Thyroid gland (tissue), 4 donors: Measurements from ENCODE around the gene KTN1. TPM values are rescaled to one million over a fixed set of nuclear protein-coding genes. Genes with fewer than 3 reads are reported as not detected.

Experiments used
- DNase-seq, 2 donors: peaks; one replicate each; pipeline ENCODE4 v3.0.0-alpha.2; 2019
- H3K27ac ChIP-seq, 3 donors: fragments of 200-600 bp; sonication (generic); 1 replicate in 2 of 3; 2 replicates in 1 of 3; pipeline ENCODE4 v1.5.1; 2016 to 2019; ENCODE audit warnings: mild to moderate bottlenecking in 1 of 3, moderate library complexity in 1 of 3
- H3K27me3 ChIP-seq: fragments of 200-600 bp; sonication (generic); one replicate; pipeline ENCODE4 v1.5.1; 2019
- H3K36me3 ChIP-seq, 2 donors: fragments of 200-600 bp; sonication (generic); one replicate each; pipeline ENCODE4 v1.5.1; 2016 to 2019
- H3K4me1 ChIP-seq, 2 donors: fragments of 200-600 bp; sonication (generic); one replicate each; pipeline ENCODE4 v1.5.1; 2017 to 2019
- H3K4me3 ChIP-seq, 3 donors: fragments of 200-600 bp; sonication (generic); replicated peaks in 1 of 3; 1 replicate in 2 of 3; 2 replicates in 1 of 3; pipeline ENCODE4 v1.5.1; 2016; ENCODE audit warnings: mild to moderate bottlenecking in 1 of 3
- H3K9me3 ChIP-seq: fragments of 200-600 bp; sonication (generic); one replicate; pipeline ENCODE4 v1.5.1; 2017
- CTCF ChIP-seq, 6 experiments: fragments of 200-600 bp in 3 of 6; fragments of 450-650 bp in 3 of 6; sonication (generic) in 3 of 6; IDR thresholded peaks; one replicate each; pipeline ENCODE4 v1.5.1; 2016 to 2019; ENCODE audit warnings: antibody characterized with exemption in 6 of 6, mild to moderate bottlenecking in 2 of 6, inconsistent platforms in 1 of 6, moderate library complexity in 1 of 6
- POLR2A ChIP-seq, 2 donors: fragments of 450-650 bp; IDR thresholded peaks; one replicate each; pipeline ENCODE4 v1.6.1; 2017; ENCODE audit warnings: antibody characterized with exemption in 2 of 2, mild to moderate bottlenecking in 2 of 2, moderate library complexity in 1 of 2
- WGBS, 2 donors: methylation state at CpG; one replicate each; pipeline ENCODE4 v1.1.5; 2017; 5-methylcytosine and 5-hydroxymethylcytosine counted together
- intact Hi-C: fragments of 100-400 bp; cut with DNase I; formaldehyde crosslinking; loops from one replicate; pipeline ENCODE4 v1.15.1; 2023
- total RNA-seq, 4 donors: library from RNA; depleted of rRNA; stranded (reverse); fragments of >200 nt; gene quantifications; one replicate each; pipeline ENCODE4 v1.2.3, GENCODE V29; 2016

The KTN1 gene
- total RNA-seq, 4 donors from 2014 or later: 164 to 222 (median 195) TPM

GRCh38 chr14:55614304-55614703 is 34.3 kb downstream of the KTN1 start:
- H3K27me3 ChIP-seq: no peaks in the 10 kb centered on the region

GRCh38 chr14:55620277-55620676 is 40.3 kb downstream of the KTN1 start:
- intact Hi-C loops: no loop called here
- Histone ChIP-seq H3K9me3 (no peaks in the 10 kb centered on the region), H3K4me1 (no peaks in the 10 kb centered on the region), H3K36me3 (peaks cover 19 to 40% of the 10 kb centered on the region in 2 donors), H3K27me3 (no peaks in the 10 kb centered on the region), H3K4me3 (no peak overlapping the region), H3K27ac (no peak overlapping the region)
- TF ChIP-seq CTCF (IDR thresholded peaks at IDR 0.05) (no peak), POLR2A (IDR thresholded peaks at IDR 0.05) (no peak)
- DNase-seq: no peak
- 100% methylated on average over 1 of the region's 1 CpG for WGBS, 2 donors

More at GRCh38 chr14:55614304-55614703, 34.3 kb downstream of the KTN1 start:
- no peak overlapping the region for H3K4me3 ChIP-seq
- WGBS, 2 donors: 94% methylated on average over 2 of the region's 2 CpGs
- no peak for DNase-seq
- H3K27ac ChIP-seq: no peak overlapping the region
- intact Hi-C loops: no loop called here
- H3K9me3 ChIP-seq: no peaks in the 10 kb centered on the region
- TF ChIP-seq CTCF (IDR thresholded peaks at IDR 0.05) (no peak), POLR2A (IDR thresholded peaks at IDR 0.05) (no peak)
- H3K4me1 ChIP-seq: peaks cover 30 to 31% of the 10 kb centered on the region in 2 donors
- H3K36me3 ChIP-seq: peaks cover 2 to 11% of the 10 kb centered on the region in 2 donors

DNA sequence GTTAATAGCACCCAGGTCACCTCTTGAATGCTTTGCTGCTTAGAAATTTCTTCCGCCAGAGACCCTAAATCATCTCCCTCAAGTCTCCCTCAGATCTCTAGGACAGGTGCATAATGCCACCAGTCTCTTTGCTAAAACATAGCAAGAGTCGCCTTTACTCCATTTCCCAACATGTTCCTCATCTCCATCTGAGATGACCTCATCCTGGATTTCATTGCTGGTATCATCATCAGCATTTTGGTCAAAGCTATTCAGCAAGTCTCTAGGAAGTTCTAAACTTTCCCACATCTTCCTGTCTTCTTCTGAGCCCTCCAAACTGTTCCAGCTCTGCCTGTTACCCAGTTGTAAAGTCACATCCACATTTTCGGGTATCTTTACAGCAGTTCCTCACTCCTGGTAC is 41.0 kb downstream of the KTN1 start:
- no peak for DNase-seq
- 97 to 98% methylated on average over 3 of the region's 3 CpGs for WGBS, 2 donors
- H3K36me3 ChIP-seq: peaks cover 19 to 40% of the 10 kb centered on the region in 2 donors
- H3K27ac ChIP-seq: no peak overlapping the region
- H3K27me3 ChIP-seq: no peaks in the 10 kb centered on the region
- intact Hi-C loops: no loop called here
- TF ChIP-seq POLR2A (IDR thresholded peaks at IDR 0.05) (no peak), CTCF (IDR thresholded peaks at IDR 0.05) (no peak)
- H3K4me1 ChIP-seq: no peaks in the 10 kb centered on the region
- no peak overlapping the region for H3K4me3 ChIP-seq
- no peaks in the 10 kb centered on the region for H3K9me3 ChIP-seq

- Histone ChIP-seq H3K4me1 (no peaks in the 10 kb centered on the region), H3K4me3 (no peak overlapping the region), H3K27me3 (no peaks in the 10 kb centered on the region), H3K36me3 (peaks cover 19 to 40% of the 10 kb centered on the region in 2 donors), H3K9me3 (no peaks in the 10 kb centered on the region), H3K27ac (no peak overlapping the region)
- no peak for DNase-seq
- WGBS, 2 donors: 96 to 98% methylated on average over 5 of the region's 5 CpGs
- TF ChIP-seq CTCF (IDR thresholded peaks at IDR 0.05) (no peak), POLR2A (IDR thresholded peaks at IDR 0.05) (no peak)
- intact Hi-C loops: no loop called here
These were observed 41.4 kb downstream of the KTN1 start for GRCh38 chr14:55621391-55621790.

DNA sequence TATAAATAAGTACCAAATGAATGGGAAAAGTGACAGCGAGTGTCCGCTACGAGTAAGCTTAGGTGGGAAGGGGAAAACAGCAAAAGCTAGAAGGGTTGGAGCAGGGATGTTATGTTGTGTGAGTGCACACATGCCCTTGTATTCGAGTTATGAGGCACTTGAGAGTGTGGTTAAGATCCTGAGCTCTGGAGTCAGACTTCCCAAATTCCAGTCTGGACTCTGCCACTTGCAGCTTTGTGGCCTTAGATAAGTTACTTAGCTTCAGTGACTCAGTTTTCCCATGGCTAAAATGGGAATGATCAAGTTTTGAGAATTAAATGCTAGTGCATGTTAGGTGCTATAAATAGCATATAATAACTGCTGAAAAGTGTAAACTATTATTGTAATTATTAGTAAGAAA is 44.9 kb downstream of the KTN1 start:
- 87 to 91% methylated on average over 4 of the region's 4 CpGs for WGBS, 2 donors
- H3K27me3 ChIP-seq: no peaks in the 10 kb centered on the region
- peaks cover 17 to 22% of the 10 kb centered on the region in 2 donors for H3K36me3 ChIP-seq
- no peak overlapping the region for H3K4me3 ChIP-seq
- no peak overlapping the region for H3K27ac ChIP-seq
- no peaks in the 10 kb centered on the region for H3K4me1 ChIP-seq
- TF ChIP-seq POLR2A (IDR thresholded peaks at IDR 0.05): no peak
- TF ChIP-seq CTCF (IDR thresholded peaks at IDR 0.05): no peak
- H3K9me3 ChIP-seq: no peaks in the 10 kb centered on the region
- DNase-seq: no peak
- intact Hi-C loops: no loop called here
